G401 (cell line): ENCODE results near the gene CCNL2. TPM values are rescaled to one million over a fixed set of nuclear protein-coding genes. Genes with fewer than 3 reads are reported as not detected.
"Not testable (repeated sequence)": the region's sequence is repeated elsewhere in the genome, so short reads cannot be mapped to it uniquely, and the experiment has no call there.

ENCODE experiments used
- DNase-seq: peaks from one replicate; pipeline ENCODE4 v3.0.0-alpha.2; 2015; ENCODE audit warnings: low spot score
- in situ Hi-C: cut with HindIII; loops from 2 replicates; pipeline ENCODE4 v1.10.0; 2016; ENCODE audit warnings: low sequenced_read_pairs, mixed read lengths
- total RNA-seq: library from RNA; depleted of rRNA; stranded (reverse); fragments of >200 nt; shearing (Covaris generic); gene quantifications from 2 replicates; pipeline ENCODE4 v1.2.3, GENCODE V29; 2014

CCNL2 gene
- total RNA-seq, 1 experiment from 2014 or later, result 105 TPM

GRCh38 chr1:1422465-1423244 lies 23.5 kb upstream of the CCNL2 start:
- no peak for DNase-seq
- in situ Hi-C loops, result no loop called here

- no peak for DNase-seq
- in situ Hi-C loops, result no loop called here
These were observed 22.9 kb upstream of the CCNL2 start for GRCh38 chr1:1421907-1422464.

GRCh38 chr1:1421147-1421906 lies 22.2 kb upstream of the CCNL2 start, which contains the start of gene ANKRD65:
Gene ANKRD65, minus strand, starts transcription at chr1:1421276. Its CDS starts 271 bp downstream, at chr1:1421005.
- no peak for DNase-seq
- in situ Hi-C loops, result no loop called here

- in situ Hi-C loops, result no loop called here
These were observed 21.6 kb upstream of the CCNL2 start for GRCh38 chr1:1420654-1421141.

GRCh38 chr1:1419813-1420653 lies 20.9 kb upstream of the CCNL2 start:
- DNase-seq, result no peak
- in situ Hi-C loops, result no loop called here

More at GRCh38 chr1:1420654-1421141, 21.6 kb upstream of the CCNL2 start:
- no peak for DNase-seq

GRCh38 chr1:1419363-1419812 lies 20.3 kb upstream of the CCNL2 start:
- DNase-seq, result no peak

GRCh38 chr1:1418464-1419362 lies 19.6 kb upstream of the CCNL2 start:
- DNase-seq, result no peak
- in situ Hi-C loops, result no loop called here

More at GRCh38 chr1:1419363-1419812, 20.3 kb upstream of the CCNL2 start:
- in situ Hi-C loops, result no loop called here

- DNase-seq, in situ Hi-C loops: not testable (repeated sequence)
These were observed 18.8 kb upstream of the CCNL2 start for GRCh38 chr1:1417825-1418463.

- in situ Hi-C loops, DNase-seq: not testable (repeated sequence)
These were observed 18.3 kb upstream of the CCNL2 start for GRCh38 chr1:1417396-1417795.

- in situ Hi-C loops, result no loop called here
- DNase-seq, result no peak
These were observed 16.6 kb upstream of the CCNL2 start for GRCh38 chr1:1415751-1416150.

- in situ Hi-C loops, DNase-seq: not testable (repeated sequence)
These were observed 13.3 kb upstream of the CCNL2 start for GRCh38 chr1:1412311-1412902.

GRCh38 chr1:1411626-1412025 lies 12.5 kb upstream of the CCNL2 start:
- no peak for DNase-seq
- in situ Hi-C loops, result no loop called here

GRCh38 chr1:1410238-1410637 lies 11.1 kb upstream of the CCNL2 start:
- DNase-seq, in situ Hi-C loops: not testable (repeated sequence)

- in situ Hi-C loops, result no loop called here
- DNase-seq, result no peak
These were observed 8.6 kb upstream of the CCNL2 start for GRCh38 chr1:1407636-1408318.

- DNase-seq, result peak; percentile 90
- in situ Hi-C loops, result no loop called here
These were observed 7.9 kb upstream of the CCNL2 start, which contains the start of gene MRPL20 for GRCh38 chr1:1406821-1407635. Gene MRPL20, minus strand, starts transcription at chr1:1407293. Its CDS starts 76 bp downstream, at chr1:1407217.
